Superior temporal gyrus (tissue), 1 donor: ENCODE results near the gene ASB16.

ENCODE experiments used
- DNase-seq: peaks from one replicate; pipeline ENCODE4 v3.0.0-alpha.2; 2016; ENCODE audit errors: extremely low spot score

The ASB16 gene

DNA sequence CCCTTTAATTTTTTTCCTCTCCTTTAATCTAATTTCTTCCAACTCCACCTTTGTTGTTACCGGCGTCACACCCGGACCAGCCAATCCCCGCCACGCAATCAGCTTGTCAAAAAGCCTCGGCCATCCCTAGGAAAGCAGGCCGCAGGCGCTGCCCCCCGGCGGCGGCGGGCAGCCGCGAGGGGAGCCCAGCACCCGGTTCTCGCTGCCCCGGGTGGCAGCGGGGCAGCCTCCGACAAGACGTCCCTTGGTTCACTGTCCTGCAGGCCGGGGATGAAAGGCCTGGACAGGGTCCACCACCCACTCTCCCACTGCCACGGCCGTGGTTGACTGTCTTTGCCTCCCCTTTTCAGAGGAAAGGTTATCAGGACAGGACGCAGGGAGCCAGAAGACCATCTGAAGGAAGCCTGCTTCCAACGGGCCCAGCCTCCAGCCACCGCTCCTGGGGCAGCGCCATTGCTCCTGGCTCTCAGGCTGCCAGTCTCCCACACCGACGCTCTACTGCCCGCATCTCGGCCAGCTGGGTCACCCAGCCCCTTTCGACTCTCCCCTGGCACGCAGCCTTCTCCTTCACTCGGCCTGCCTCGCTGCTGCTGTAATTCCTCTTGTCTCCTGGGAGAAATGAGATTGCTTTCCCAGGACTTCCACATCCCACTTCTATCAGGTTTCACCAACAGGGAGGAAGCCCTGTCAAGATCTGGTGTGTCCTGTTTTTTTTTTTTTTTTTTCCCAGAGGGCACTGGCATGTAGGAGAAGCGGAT lies 51.8 kb downstream of the ASB16 start:
- DNase-seq, result peak; percentile 88

DNA sequence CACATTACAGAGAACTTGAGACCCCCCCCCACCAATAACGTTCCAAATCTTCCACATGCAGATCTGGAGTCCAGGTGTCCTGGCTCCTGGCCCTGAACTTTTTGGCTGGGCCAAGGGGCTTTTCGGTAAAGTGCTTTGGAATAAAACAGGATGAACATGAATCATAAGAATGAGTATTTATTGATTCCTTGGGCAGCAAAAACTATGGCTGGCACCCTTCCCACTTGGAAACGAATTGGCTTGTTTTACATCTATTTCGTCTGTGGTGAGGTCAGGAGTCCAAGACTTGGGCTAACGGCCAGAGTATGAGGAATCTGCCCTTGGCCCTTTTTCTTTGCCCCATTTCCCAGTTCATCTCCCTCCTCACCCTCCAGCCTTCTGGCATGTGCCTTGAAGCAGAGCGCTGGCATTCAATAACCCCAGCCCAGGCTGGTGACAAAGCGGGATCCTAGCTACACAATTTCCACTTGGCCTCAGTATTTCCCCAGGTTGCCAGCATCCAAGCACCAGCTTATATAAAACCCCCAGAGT lies 53.1 kb downstream of the ASB16 start:
- no peak for DNase-seq
